CD4-positive, alpha-beta T cell treated with Interleukin-17A for 1 hour (primary cell): Measurements from ENCODE around the gene ELF2.
"Not testable (repeated sequence)": the region's sequence is repeated elsewhere in the genome, so short reads cannot be mapped to it uniquely, and the experiment has no call there.

Experiments
- DNase-seq: peaks from one replicate; pipeline ENCODE4 v3.0.0-alpha.2; 2020

ELF2 gene

DNA sequence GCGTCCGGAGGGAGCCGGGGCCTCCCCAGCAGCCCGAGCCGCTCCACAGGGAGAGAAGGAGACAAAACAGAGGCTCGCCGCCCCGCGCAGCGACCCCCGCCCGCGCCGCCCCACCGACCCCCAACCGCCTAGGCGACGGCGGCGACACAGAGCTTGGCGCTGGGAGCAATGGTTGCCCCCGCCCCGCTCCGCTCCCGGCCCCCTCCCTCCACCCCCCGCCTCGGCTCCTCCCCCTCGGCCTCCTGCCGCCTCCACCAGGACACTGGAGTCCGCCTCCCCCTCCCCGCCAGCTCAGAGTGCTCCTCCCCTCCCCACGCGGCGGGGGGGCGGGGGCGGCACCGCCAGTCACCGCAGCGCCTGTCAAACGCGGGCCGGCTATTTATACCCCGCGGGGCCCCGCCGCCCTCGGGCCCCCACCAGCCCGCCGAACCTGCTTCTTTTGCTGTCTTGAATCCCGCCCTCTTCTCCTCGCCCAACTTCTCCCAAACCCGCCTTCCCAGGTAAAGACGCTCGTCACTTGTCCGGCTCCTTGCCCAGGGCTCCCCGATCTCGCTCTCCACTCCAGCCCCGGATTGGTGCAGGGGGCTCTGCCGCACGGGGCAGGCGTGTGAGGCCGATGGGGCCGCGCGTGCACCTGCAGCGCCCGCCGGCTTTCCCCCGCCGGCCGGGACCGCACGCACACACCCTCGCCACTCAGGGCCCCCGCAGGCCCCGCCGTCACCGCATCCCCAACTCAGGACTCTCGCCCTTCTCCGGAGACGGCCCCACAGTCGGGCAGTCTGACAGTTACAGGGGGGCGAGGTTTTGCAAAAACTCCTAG, at the start of gene ELF2:
Gene ELF2 (minus strand): TSS at position 170 of the 820 bp plus-strand sequence. CDS start 39,517 bp downstream, outside the sequence.
- DNase-seq: peak; percentile 90

DNA sequence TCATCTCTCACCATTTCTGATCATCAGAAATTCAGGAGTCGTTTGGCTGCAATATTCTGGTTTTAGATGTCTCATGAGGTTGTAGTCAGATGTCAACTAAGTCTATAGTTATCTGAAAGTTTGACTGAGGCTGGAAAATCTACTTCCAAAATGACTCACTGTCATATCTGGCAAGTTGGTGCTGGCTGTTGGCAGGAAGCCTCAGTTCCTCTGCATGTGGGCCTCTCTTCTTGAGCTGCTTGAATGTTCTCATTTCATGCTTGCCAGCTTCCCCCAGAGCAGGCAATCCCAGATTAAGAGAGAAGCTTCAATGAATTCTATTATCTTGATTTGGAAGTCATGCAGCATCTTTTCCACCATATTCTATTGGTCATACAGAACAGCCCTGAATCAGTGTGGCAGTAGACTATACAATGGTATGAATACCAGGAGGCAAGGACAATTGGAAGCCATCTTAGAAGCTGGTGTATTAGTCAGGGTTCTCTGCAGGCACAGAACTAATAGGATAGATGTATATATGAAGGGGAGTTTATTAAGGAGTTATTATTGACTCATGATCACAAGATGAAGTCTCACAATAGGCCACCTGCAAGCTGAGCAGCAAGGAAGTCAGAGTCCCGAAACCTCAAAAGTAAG, 46.8 kb upstream of the ELF2 start:
- DNase-seq: no peak

DNA sequence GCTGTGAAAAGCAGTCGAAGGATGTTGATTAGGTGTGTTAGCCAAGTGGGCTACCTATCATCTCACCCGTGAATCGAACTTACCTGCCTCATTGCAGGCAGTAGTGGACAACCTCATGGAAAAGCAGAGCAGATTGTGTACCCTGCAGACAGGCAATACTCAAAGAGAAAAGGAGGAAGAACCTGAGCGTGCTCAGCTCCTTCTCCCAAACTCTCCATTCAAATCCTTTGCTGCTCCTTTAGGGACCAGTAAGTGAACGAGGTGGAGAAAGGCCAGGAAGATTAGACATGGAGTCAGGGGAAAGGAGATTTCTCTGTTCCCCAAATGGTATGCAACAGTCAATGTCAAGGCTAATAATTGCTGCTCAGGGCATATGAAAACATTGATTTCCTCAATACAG, 45.2 kb upstream of the ELF2 start:
- DNase-seq: no peak

DNA sequence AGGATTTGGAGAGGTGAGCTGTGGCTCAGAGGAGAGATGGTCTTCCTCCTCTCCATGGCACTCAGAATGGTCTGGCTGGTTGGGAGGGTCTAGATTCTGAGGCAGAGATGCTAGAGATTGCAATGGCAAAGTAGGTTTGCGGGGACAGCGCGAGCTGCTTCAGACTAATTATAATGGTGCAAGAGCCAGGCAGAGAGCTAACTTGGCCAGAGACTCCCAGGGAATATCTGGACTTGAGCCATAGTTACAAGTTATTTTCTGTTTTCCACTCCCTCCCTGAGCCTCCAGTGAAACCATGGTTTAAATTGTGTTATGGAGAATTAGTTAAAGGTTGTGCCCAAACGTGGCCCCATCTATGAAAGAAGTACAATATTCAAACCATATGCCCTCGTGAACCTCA, 44.7 kb upstream of the ELF2 start:
- DNase-seq: no peak

DNA sequence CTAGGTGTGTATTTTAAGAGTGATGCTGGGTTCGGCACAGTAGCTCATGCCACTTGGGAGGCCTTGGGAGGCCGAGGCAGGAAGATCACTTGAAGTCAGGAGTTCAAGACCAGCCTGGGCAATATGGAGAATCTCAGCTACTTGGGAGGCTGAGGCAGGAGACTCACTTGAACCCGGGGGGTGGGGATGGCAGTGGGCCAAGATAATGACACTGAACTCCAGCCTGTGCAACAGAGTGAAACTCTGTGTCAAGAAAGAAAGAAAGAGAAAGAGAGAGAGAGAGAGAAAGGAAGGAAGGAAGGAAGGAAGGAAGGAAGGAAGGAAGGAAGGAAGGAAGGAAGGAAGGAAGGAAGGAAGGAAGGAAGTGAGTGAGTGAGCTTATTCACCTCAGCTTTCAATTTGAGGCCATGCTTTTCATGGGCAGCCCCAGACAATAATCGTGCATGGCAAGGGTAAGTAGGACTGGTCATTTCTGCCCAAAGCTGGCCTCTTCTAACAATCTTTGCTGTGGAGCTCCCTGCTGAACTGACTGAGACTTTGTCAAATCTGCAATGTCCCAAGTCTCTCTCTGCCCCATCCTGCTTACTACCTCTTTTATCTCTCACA, 42.5 kb upstream of the ELF2 start:
- no peak for DNase-seq

DNA sequence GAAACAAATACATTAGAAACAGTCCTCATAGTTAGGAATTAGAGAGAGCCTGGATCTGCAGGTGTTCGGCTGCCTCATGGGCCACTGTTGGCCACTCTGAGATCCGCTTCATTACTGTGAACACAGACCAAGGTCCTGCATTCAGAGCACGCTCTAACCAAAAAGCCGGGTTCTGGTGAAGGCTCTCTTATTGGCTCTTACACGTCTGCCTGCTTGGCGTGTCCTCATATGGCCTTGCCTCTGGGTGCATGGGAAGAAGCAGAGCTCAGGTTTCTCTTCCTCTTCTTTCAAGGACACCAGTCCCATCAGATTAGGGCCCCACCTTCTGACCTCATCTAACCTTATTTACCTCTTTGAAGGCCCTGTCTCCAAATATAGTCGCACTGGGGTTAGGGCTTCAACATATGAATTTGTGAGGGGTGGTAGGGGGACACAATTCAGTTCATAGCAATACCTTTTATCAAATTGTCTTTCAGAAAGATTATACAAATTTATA, 37.1 kb upstream of the ELF2 start:
- DNase-seq: peak; percentile 30

DNA sequence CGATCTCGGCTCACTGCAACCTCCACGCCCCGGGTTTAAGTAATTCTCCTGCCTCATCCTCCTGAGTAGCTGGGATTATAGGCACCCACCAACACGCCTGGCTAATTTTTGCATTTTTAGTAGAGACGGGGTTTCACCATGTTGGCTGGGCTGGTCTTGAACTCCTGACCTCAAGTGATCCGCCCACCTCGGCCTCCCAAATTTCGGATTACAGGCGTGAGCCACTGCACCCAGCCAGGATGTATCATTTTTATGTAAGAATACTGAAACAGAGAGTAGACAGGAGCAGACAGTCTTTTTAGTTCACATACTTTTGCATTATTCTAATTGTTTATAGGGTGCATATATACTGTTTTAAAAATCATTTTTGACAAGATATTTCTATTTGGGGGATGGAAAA, 36.6 kb upstream of the ELF2 start:
- not testable (repeated sequence) for DNase-seq

DNA sequence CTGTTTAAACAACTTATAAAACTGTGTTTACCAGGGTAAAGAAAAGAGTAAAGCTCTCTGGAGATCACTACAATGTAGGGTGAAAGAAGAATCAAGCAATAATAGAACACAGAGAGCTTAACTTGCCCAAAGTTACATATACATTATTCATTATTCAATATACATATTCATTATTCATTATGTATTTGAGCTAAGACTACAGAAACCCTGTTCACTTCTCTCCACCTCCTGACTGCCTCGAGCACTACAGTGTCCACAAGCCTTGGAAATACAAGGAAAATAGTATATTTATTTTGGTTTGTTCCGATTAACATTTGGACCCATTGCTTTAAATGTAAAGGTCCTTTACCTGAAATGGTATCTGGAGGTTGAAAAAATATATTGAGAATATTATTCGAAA, 35.9 kb upstream of the ELF2 start:
- DNase-seq: no peak

DNA sequence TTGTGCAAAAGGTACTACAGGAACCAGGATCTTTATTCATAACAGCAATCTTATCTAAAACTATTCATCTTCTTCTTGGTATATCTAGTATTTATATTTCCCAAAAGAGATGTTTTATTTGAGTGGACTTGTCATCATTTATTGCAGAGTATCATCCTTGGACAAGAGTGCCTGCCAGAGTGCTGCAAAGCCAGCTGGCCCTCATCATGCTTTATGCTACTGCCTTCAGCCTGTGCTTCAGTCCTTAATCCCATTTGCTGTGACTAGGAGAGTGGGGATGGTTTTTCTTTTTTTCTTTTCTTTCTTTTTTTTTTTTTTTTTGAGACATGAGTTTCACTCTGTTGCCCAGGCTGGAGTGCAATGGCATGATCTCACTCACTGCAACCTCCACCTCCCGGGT, 33.5 kb upstream of the ELF2 start:
- no peak for DNase-seq

DNA sequence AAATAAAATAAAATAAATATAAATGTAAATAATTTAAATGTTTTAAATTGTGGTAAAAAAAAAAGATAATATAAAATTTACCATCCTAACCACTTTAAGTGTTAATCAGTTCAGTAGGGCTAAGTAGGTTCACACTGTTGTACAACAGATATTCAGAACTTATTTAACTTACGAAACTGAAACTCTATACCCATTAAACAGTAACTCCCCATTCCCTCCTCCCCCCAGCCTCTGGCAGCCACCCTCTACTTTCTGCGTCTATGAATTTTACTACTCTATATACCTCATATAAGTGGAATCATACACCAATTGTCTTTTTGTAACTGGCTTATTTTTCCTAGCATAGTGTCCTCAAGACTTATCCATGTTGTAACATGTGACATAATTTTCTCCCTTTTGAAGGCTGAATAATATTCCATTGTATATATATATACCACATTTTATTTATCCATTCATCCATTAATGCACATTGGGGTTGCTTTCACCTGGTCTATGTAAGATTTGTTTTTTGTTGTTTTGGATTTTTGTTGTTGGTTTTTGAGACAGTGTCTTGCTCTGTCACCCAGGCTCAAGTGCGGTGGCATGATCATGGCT, 32.5 kb upstream of the ELF2 start:
- DNase-seq: no peak

DNA sequence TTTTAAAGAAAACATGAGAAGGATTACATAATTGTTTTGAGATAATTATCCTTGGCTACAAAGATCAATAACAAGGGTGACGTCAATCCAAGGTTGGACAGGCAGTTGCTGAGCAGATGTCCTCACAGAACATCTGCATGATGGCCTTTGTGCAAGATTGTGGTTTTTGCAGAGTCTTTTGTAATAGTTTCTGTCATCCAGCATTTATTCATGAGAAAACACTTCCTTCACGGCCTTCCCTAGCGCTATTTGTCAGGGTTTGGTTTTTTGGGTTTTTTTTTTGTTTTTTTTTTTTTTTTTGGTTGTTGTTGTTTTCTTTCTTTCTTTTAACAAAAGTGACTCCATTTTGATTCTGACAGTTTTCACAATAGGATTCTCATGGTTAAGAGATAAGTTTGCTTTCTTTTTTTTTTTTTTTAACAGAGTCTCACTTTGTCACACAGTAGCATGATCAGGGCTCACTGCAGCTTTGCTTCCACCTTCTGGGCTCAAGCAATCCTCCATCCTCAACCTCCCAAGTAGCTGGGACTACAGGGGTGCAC, 31.5 kb upstream of the ELF2 start:
- DNase-seq: peak; percentile 41

DNA sequence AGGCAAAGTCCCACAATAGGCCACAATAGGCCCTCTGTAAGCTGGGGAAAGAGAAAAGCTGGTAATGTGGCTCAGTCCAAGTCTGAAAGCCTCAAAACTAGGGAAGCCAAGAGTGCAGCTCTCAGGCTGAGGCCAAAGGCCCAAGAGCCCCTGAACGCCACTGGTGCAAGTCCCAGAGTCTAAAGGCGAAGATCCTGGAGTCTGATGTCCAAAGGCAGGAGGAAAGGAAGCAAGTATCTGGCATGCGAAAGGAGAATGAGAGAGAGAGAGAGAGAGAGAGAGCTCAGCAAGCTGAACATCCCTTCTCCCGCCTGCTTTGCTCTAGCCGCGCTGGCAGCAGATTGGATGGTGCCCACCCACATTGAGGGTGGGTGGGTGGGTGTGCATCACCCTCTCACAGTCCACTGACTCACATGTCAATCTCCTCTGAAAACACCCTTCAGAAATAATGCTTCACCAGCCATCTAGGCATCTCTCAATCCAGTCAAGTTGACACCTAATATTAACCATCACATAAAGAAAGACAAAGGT, 30.9 kb upstream of the ELF2 start:
- no peak for DNase-seq

DNA sequence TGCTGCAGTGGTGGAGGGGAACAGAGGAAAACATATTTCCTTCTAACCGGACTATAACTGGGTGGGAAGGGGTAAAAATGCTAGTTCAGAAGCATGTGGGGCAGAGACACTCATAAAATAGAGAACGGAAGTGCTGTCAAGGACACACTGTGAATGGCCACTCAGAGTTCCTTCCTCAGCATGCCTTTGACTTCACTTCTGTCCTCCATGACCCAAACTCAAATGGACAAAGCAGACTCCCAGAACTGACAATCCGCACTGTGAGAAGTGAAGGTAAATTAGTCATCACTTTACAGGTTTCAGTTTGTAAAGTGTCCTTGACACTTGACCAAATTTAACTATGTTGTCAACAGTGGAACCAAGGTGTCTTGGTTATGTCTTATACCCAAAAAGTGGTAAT, 30.2 kb upstream of the ELF2 start:
- no peak for DNase-seq

DNA sequence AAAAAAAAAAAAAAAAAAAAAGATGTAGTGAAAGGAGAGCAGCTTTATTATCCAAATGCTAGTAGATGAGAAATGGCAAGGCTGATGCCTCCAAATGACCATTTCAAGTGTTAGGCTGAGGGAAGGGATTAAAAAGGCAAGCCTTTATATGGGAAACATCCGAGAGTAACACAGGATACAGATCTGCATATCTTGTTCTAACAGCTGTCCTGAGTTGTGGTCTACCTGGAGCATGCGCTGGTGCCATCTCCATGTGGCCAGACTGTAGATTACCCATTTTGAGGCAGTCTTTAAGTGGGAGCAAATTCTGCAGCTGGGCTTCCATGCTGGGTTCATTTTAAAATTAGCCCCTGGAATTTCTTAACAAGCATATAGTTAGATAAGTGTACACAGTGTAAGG, 26.0 kb upstream of the ELF2 start:
- DNase-seq: no peak

DNA sequence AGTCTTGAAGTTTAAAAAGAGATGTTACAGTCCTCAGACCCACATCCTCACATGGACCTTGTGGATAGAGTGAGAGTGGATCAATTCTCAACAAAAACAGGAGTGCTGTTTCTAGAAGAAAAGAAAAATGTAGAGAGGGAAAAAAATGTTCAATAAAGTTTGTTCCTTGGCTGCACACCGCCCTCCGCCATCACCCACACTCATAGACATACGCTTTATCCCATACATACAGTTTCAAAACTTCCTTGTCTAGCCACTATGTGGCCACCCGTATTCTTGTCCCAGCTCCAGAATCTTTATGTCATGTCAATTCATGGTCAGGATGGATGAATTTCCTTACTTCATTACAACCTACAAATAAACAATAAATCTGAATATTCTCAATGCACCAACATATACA, 23.5 kb upstream of the ELF2 start:
- no peak for DNase-seq

DNA sequence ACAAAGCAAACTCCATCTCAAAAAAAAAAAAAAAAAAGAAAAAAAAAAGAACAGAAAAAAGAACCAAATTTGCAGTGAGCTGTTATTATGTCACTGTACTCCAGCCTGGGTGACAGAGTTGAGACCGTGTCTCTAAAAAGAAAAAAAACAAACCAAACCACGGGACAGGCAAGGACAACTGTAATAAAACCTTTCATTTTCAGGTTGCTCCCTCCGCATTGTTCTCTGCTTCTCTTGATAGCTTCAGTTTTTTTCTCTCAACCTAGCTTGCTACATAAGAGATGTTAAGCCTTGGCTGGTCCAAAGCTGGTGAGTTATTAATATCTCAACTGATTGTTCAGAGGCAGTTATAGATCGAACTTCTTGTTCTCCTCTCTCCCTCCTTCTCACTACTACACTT, 23.1 kb upstream of the ELF2 start:
- DNase-seq: no peak

DNA sequence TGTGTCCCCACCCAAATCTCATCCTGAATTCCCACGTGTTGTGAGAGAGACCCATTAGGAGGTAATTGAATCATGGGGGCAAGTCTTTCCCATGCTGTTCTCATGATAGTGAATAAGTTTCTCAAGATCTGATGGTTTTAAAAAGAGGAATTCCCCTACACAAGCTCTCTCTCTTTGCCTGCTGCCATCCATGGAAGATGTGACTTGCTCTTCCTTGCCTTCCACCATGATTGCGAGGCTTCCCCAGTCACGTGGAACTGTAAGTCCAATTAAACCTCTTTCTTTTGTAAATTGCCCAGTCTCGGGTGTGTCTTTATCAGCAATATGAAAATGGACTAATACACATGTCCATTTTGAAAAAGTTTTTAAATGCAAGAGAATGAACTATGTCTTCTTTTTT, 20.2 kb upstream of the ELF2 start:
- DNase-seq: not testable (repeated sequence)

DNA sequence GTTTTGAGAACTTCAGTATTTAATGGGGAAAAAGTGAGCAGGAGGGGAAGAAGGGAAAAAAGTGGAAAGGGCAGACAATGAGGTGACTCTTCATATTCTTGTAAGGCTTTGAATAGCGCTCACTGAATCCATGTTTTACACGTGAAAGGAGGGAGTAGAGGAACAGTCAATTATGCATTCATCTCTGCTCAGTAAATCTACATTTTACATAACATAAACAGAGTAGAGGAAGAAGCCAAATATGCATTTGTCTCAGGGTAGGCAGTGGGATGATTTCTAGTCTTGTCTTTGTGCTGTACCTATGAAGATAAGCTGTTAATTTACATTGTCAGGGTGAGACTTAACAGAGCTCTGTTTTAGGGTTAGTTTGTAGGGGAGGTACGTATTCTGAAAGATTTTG, 19.4 kb upstream of the ELF2 start:
- no peak for DNase-seq

DNA sequence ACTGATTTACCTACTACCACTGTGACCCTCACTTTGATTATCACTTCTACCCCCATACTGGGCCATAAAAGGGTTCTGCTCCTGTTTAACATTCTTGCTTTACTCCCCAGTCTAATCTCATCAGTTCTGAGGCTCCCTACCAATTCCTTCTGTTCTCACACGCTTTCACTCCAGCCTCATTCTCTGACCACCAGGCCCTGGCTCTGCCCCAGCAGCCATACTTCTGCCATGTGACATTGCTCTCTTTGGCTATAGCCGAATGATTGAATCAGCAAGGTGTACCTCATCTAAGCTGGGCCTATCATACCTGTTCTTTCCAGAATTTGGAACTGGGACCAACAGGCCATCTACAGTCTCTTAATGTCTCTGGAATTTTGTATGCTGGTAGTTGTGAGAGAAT, 14.4 kb upstream of the ELF2 start:
- DNase-seq: no peak

DNA sequence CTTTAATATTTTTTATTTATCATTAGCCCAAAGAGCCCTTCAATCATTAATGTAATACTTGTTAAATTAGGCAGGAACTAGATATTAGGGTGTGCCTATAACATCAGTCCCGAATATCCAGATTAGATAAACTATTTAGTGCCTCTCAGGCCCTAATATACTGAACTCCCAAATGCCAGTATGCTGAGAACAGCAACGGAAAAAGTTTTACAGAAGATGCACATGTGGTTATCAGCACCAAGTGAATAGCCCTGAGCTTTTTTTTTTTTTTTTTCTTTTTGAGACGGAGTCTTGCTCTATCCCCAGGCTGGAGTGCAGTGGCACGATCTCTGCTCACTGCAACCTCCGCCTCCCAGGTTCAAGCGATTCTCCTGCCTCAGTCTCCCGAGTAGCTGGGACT, 13.0 kb upstream of the ELF2 start:
- no peak for DNase-seq

DNA sequence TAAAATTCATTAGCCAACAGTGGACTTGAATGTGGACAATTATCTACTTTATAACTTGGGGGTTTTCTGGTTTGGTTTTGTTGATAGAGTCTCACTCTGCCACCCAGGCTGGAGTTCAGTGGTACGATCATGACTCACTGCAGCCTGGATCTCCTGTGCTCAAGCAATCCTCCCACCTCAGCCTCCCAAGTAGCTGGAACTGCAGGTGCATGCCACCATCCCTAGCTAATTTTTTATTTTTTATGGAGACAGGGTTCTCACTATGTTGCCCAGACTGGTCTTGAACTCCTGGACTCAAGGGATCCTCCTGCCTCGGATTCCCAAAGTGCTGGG, 12.4 kb upstream of the ELF2 start:
- no peak for DNase-seq

DNA sequence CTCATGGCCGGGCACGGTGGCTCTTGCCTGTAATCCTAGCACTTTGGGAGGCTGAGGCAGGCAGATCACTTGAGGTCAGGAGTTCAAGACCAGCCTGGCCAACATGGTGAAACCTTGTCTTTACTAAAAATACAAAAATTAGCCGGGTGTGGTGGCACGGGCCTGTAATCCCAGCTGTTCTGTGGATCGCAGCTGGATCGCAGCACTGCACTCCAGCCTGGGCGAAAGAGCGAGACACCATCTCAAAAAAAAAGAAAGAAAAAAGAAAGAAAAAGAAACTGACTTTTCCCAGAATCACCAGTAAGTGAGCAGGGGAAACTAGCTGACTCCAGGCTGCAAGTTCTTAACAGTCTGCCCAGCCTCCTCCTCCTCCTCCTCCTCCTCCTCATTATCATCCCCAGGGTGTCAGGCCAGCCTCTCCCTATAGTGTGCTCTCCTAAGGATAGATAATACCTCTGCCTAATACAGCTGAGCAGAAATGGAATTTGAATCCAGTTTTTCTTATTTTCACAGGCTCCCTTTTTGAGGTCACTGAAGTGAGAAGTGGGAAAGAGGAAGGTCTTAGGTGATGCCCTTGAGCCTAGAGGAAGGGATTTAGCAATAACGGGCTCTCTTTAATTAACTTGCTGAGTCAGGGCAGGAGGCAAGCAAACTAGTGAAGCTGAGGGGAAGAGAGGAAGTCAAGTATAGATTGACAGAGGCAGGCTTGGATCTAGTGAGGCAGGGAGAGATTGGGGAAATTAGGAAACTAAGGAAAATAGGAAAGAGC, 11.8 kb upstream of the ELF2 start:
- DNase-seq: no peak

DNA sequence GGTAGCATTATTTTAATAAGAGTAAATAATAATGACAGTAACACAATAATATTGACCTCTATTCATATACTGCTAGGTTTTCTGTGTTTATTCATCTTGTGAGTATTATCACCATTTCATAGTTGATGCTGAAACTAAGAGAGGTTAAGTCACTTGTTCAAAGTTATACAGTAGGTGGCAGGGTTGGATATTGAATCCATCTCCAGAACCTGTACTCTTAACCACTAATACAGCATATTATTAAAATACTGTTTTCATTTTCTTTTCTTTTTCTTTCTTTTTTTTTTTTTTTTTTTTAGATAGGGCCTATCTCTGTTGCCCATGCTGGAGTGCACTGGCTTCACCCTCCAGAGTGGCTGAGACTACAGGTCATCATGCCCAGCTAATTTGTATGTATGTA, 7.1 kb upstream of the ELF2 start:
- DNase-seq: no peak
